Left lung (tissue), 10 donors: ENCODE results near the gene AGBL2. TPM values are rescaled to one million over a fixed set of nuclear protein-coding genes. Genes with fewer than 3 reads are reported as not detected.

Experiments used
- ATAC-seq: fragments of 200-7000 bp; cut with Tn5 transposase; one replicate; pipeline ENCODE4 v1.9.1; 2020; ENCODE audit warnings: moderate library complexity
- DNase-seq, 4 donors: peaks; one replicate each; pipeline ENCODE4 v3.0.0-alpha.2; 2013 to 2020
- H3K27ac ChIP-seq, 2 donors: fragments of 200-600 bp; sonication (generic) in 1 of 2; one replicate each; pipeline versions ENCODE4 v1.5.0 to v1.8.0; 2020 to 2021
- H3K27me3 ChIP-seq, 2 donors: fragments of 200-600 bp; sonication (generic) in 1 of 2; one replicate each; pipeline versions ENCODE4 v1.5.0 to v1.8.0; 2020 to 2021
- H3K36me3 ChIP-seq, 2 donors: fragments of 200-600 bp; sonication (generic) in 1 of 2; one replicate each; pipeline versions ENCODE4 v1.5.0 to v1.8.0; 2020 to 2021
- H3K4me1 ChIP-seq, 2 donors: fragments of 200-600 bp; one replicate each; pipeline ENCODE4 v1.8.0; 2021
- H3K4me3 ChIP-seq, 2 donors: fragments of 200-600 bp; sonication (generic) in 1 of 2; one replicate each; pipeline versions ENCODE4 v1.5.0 to v1.8.0; 2020 to 2021; ENCODE audit warnings: mild to moderate bottlenecking in 1 of 2
- H3K9me3 ChIP-seq, 2 donors: fragments of 200-600 bp; sonication (generic) in 1 of 2; one replicate each; pipeline versions ENCODE4 v1.5.0 to v1.8.0; 2020 to 2021
- intact Hi-C, 2 donors: fragments of 100-400 bp; cut with DNase I; formaldehyde crosslinking; loops; one replicate each; pipeline versions ENCODE4 v1.11.2 to v1.14.2; 2022
- polyA plus RNA-seq, 6 donors: library from polyadenylated mRNA; unstranded; fragments of 120-200 nt; gene quantifications; one replicate each; pipeline ENCODE4 v1.2.1, GENCODE V29; 2013; ENCODE audit not compliant: insufficient read length in 6 of 6
- total RNA-seq, 2 donors: library from RNA; stranded (reverse); fragmentation: NEBNext Ultra II Directional; extraction: Animal tissue kit (Norgen Biotek cat#: 25700); gene quantifications; one replicate each; pipeline ENCODE4 v1.2.1, GENCODE V29; 2021
- TF ChIP-seq, protein P1 (sequence below), 2 donors: fragments of 200-600 bp; sonication (generic) in 1 of 2; IDR thresholded peaks; one replicate each; pipeline versions ENCODE4 v1.5.0 to v1.8.0; 2021; ENCODE audit warnings: antibody characterized with exemption in 2 of 2
- donor health status: DM: no; HTN: yes; CAD: no.
- donor health status: DM: no; HTN: no; CAD: no.

AGBL2 gene
- total and polyA plus RNA-seq, 8 donors, result 2.1 to 14.8 (median 8.7) TPM

DNA sequence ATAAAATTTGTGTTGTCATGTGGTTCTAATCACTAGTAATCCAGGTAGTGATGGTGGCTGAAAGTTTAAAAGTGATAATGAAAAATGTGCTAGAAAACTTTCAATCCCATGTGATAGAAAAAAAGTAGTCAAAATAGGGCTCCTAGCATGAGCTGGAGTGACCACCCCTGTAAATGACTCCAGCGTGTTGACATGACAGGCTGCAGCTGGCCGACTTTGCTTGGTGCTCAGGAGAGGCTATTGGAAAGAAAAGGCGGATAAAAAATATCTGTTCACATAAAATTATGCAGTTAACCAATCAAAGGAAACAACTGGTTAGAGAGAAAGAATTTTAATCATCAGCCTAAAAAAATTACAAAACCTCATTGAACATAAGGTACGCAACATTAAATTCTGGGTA is 55.9 kb downstream of the AGBL2 start:
- Histone ChIP-seq H3K9me3 (no peaks in the 10 kb centered on the region), H3K36me3 (no peaks in the 10 kb centered on the region), H3K4me1 (peaks cover 0 to 3% of the 10 kb centered on the region in 2 donors), H3K4me3 (no peak overlapping the region), H3K27me3 (no peaks in the 10 kb centered on the region), H3K27ac (no peak overlapping the region)
- DNase-seq (peak in 2 of 4 donors; percentile 80 to 90), ATAC-seq (peak; percentile 40)
- TF ChIP-seq, protein P1, sequence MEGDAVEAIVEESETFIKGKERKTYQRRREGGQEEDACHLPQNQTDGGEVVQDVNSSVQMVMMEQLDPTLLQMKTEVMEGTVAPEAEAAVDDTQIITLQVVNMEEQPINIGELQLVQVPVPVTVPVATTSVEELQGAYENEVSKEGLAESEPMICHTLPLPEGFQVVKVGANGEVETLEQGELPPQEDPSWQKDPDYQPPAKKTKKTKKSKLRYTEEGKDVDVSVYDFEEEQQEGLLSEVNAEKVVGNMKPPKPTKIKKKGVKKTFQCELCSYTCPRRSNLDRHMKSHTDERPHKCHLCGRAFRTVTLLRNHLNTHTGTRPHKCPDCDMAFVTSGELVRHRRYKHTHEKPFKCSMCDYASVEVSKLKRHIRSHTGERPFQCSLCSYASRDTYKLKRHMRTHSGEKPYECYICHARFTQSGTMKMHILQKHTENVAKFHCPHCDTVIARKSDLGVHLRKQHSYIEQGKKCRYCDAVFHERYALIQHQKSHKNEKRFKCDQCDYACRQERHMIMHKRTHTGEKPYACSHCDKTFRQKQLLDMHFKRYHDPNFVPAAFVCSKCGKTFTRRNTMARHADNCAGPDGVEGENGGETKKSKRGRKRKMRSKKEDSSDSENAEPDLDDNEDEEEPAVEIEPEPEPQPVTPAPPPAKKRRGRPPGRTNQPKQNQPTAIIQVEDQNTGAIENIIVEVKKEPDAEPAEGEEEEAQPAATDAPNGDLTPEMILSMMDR (IDR thresholded peaks at IDR 0.05), result no peak
- intact Hi-C loops, result no loop called here

DNA sequence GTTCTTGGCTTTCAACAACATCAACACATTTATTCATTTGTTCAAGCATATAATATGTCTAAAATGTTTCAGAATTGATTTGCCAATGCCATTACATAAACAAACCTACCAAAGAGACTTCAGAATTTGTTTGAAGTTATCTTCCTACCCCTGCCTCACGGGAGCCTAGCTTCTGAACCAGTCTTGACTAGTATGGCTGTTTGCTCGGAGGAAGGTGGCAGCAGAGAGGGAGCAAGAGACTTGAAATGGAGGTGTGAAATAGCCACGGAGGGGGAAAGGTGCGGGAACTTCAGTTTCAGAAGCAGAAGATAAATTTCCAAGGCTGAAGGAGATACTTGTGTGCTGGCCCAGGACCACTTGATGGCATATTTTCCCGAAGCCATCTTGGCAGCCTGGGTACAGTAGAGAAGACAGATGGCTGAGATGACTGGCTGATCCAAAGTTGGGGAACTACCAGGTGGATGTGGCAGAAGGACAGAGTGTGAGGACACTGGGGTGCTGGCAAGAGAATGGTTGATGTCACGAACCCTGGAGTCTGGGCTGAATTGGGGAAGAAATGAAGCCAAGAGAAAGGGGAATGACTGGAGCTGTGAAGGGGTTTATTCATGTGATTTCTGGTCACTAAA is 58.8 kb downstream of the AGBL2 start:
- DNase-seq, result no peak
- intact Hi-C loops, result no loop called here
- peaks cover 0 to 3% of the 10 kb centered on the region in 2 donors for H3K4me1 ChIP-seq
- H3K4me3 ChIP-seq, result no peak overlapping the region
- H3K27me3 ChIP-seq, result no peaks in the 10 kb centered on the region
- ATAC-seq, result no peak
- TF ChIP-seq, protein P1 (IDR thresholded peaks at IDR 0.05), result no peak
- no peaks in the 10 kb centered on the region for H3K36me3 ChIP-seq
- no peak overlapping the region for H3K27ac ChIP-seq
- peaks cover 0 to 9% of the 10 kb centered on the region in 2 donors for H3K9me3 ChIP-seq

DNA sequence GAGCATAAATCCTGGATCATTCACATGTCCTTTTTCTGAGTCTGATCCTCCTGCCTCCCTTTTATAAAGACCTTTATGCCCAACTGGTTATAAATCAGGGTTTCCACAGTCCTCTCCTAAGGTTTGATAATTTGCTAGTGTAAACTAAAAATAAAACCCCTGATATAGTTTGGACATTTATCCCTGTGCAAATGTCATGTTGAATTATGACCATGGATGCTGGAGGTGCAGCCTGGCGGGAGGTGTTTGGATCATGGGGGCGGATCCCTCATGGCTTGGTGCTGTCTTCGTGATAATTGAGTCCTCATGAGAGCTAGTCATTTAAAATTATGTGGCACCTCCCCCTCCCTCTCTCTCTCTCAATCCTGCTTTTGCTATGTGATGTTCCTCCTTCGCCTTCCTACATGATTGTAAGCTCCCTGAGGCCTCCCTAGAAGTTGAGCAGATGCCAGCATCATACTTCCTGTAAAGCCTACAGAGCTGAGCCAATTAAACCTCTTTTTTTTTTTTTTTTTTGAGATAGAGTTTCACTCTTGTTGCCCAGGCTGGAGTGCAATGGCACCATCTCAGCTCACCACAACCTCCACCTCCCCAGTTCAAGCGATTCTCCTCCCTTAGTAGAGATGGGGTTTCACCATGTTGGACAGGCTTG is 63.2 kb downstream of the AGBL2 start:
- ATAC-seq (no peak), DNase-seq (no peak)
- intact Hi-C loops, result no loop called here
- H3K4me1 ChIP-seq, result no peaks in the 10 kb centered on the region
- TF ChIP-seq, protein P1 (IDR thresholded peaks at IDR 0.05), result no peak
- peaks cover 0 to 9% of the 10 kb centered on the region in 2 donors for H3K9me3 ChIP-seq
- H3K36me3 ChIP-seq, result no peaks in the 10 kb centered on the region
- no peaks in the 10 kb centered on the region for H3K27me3 ChIP-seq
- H3K4me3 ChIP-seq, result no peak overlapping the region
- no peak overlapping the region for H3K27ac ChIP-seq

DNA sequence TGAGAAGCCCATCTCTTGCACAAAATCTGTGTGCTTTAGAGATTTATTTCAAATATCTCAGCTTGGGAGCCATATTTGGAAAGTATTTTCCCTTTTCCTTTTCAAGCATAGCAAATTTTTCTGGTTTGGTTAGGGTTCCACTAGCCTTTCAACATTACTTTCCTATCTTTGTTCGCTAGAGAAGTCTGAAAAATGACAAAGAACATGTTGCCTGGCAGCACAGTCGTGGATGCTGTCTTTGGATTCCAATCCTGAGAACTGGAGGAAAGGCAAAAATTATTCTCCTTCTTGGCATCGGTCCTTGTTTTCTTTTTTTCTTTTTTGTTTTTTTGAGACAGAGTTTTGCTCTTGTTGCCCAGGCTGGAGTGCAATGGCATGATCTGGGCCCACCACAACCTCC is 65.9 kb downstream of the AGBL2 start:
- Histone ChIP-seq H3K4me1 (no peaks in the 10 kb centered on the region), H3K9me3 (peaks cover 0 to 9% of the 10 kb centered on the region in 2 donors), H3K27ac (no peak overlapping the region), H3K36me3 (no peaks in the 10 kb centered on the region), H3K4me3 (no peak overlapping the region), H3K27me3 (no peaks in the 10 kb centered on the region)
- TF ChIP-seq, protein P1 (IDR thresholded peaks at IDR 0.05), result no peak
- DNase-seq, result no peak
- ATAC-seq, result no peak
- intact Hi-C loops, result no loop called here

DNA sequence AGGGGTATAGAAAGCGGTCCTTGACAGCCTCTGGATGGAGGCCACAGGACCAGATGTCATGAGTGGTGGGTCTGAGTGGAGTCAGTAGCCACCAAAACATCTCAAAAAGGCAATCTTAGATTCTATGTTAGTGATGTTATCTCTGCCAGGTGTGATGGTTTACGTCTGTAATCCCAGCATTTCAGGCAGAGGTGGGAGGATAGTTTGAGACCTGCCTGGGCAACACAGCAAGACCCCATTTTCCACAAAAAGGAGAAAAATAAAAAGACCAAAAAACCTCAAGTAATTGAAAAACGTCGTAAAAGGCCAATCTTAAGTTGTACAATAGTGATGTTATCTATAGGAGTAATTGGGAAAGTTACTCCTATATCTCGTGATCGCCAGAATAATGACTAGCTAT is 69.2 kb downstream of the AGBL2 start:
- no peaks in the 10 kb centered on the region for H3K36me3 ChIP-seq
- H3K4me1 ChIP-seq, result peaks cover 0 to 15% of the 10 kb centered on the region in 2 donors
- no peak for DNase-seq
- intact Hi-C loops, result no loop called here
- no peaks in the 10 kb centered on the region for H3K27me3 ChIP-seq
- no peaks in the 10 kb centered on the region for H3K9me3 ChIP-seq
- ATAC-seq, result no peak
- H3K4me3 ChIP-seq, result no peak overlapping the region
- no peak overlapping the region for H3K27ac ChIP-seq
- TF ChIP-seq, protein P1 (IDR thresholded peaks at IDR 0.05), result no peak
